Muscle of arm (tissue), 12 donors: Measurements from ENCODE around the gene RYR2. TPM values are rescaled to one million over a fixed set of nuclear protein-coding genes. Genes with fewer than 3 reads are reported as not detected.

Experiments
- DNase-seq: peaks from one replicate; pipeline ENCODE4 v3.0.0-alpha.2; 2013
- polyA plus RNA-seq, 12 donors: library from polyadenylated mRNA; unstranded; fragments of 120-200 nt; gene quantifications; one replicate each; pipeline ENCODE4 v1.2.1, GENCODE V29; 2013; ENCODE audit not compliant: insufficient read length in 12 of 12

RYR2 gene
- polyA plus RNA-seq, 12 donors, result 1.9 to 4.7 (median 3.5) TPM; not detected in 1

DNA sequence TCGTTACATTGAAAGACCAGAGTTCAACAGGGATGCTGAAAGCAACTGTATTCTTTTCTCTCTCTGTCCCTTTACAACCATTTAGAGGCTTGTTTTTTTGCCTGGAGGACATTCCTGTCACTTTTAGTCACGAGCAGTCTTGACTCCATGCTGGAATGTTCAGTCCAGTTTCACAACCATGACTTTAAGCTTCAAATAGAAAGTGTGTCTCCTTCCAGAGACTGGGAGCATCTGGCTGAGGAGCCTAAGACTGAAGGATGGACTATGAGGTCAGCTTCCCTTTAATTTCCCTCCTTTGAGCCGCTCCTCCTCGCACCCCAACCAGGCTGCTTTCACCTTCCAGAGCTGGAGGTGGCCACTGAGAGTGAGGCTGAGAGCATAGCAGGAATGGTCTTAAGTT, 10.5 kb upstream of the RYR2 start:
- no peak for DNase-seq

GRCh38 chr1:237032029-237032428, 10.0 kb upstream of the RYR2 start:
- DNase-seq, result no peak

DNA sequence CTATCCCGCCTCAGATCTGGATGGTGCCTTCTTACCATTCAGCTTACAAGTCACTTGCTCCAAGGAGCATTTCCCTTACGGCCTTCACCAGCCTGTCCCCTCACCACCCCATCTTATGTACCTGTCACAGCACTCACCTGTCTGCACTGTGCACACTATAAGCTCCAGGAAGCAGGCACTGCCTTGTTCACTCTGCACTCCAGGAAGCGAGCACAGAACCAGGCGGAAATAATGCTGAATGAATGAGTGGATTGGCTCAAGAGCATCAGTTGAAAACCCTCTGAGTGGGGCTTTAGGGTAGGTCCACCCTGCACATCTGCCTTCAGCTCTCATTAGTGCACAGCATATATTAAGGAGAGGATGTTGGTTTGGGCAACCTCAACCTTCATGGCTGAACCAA, 8.9 kb upstream of the RYR2 start:
- no peak for DNase-seq

GRCh38 chr1:237033804-237034203, 8.2 kb upstream of the RYR2 start:
- no peak for DNase-seq

DNA sequence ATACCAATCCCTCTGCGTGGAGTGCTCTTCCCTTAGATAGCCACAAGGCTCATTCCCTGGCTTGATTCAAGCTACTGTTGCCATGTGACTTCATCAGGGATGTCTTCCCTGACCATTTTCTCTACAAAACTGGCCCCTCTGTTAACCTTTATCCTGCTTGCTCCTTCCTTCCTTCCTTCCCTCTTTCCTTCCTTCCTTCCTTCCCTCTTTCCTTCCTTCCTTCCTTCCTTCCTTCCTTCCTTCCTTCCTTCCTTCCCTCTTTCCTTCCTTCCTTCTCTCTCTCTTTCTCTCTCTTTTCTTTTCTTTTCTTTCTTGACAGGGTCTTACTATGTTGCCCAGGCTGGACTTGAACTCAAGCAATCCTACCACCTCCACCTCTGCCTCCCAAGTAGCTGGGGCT, 6.2 kb upstream of the RYR2 start:
- DNase-seq, result no peak

DNA sequence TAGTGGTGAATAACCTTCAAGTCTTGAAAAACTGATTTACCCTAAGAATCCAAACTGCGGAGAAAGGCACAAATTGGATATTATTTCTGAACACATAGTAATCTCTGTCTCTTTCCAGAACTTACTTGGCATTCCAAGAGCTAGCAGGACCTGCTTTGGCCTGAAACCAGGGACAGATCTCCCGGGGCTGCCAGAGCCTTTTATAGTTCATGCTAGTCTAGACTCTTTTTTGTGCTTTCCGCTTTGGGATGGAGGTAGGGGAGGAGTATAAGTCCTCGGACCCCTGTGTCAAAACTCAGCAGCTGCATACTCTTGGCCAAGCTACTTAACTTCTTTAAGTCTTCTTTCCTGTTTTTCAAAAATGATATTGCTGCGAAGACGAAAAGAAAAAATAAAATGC, 3.8 kb upstream of the RYR2 start:
- DNase-seq, result no peak

- DNase-seq, result no peak
Observed at GRCh38 chr1:237040823-237041222, 1.2 kb upstream of the RYR2 start.

- DNase-seq, result no peak
Observed at GRCh38 chr1:237041461-237041794, 556 bp upstream of the RYR2 start.

DNA sequence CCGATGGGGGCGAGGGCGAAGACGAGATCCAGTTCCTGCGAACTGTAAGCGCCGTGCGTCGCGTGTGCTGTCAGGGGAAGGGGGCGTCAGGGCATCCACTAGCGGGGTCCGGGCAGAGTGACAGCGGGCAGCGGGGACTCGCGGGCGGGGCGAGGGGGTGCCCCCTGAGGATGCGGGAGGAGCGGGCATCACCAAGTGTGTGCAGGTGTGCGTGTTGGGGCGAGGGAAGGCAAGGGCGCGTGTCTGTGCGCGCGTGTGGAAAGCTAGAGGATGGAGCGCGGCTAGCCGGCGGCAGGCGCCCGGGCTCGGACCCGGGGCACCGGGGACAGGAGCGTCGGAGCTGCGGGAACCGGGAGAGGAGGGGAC, 525 bp downstream of the RYR2 start:
- no peak for DNase-seq

- DNase-seq, result peak; percentile 11
Observed at GRCh38 chr1:237042892-237043576, 1.1 kb downstream of the RYR2 start.

- no peak for DNase-seq
Observed at GRCh38 chr1:237043846-237044636, 2.1 kb downstream of the RYR2 start.

DNA sequence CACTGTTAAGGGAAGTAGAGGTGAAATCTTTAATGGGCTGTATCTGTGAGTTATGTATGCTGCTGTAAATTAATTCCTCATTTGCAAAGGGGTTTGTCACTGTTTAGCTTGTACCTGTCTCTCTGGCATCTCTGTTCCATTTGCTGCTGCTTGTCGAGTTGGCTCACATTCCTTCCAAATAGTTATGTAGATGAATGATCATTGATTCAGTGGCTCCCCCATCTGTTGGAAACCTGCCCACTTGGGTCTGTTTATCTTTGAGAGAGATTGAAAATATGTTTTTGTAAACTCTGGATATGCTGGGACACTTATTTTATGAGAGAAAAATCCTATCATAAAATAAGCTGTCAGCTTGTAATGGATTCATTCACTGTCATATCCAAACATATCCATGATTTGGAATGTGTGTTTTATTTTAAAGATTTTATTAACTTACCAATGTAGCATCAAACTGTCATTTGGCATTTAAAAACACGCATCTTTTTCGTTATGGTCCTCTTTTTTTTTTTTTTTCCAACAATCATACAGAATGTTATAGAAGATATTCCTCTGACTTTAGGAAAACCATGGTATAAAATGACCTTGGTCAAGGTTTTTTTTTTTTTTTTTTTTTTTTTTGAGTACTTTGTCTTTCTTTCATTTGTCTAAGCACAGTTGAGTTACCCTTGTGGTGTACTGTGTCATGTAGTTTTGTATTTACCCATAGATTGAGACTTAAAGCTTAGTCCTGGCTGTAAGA, 3.5 kb downstream of the RYR2 start:
- DNase-seq, result no peak

DNA sequence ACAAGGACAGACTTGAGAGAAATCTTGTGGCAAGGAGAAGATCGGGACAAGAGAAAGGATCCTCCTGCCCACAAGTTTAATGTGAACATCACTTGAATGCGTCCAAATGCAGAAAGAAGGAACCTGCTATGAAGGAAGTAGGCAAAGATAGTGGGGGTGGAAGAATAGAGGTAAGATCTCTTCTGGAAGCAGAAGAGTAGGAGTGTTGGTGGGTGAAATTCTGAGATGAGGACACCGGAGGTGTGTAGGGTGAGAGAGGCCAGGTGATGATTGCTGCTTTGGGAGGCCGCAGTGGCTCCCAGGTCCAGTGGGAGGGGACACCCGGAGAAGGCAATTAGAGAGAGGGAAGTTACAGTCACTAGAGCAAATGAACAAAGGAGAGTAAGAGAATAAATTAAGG, 6.8 kb downstream of the RYR2 start:
- DNase-seq, result no peak

- DNase-seq, result no peak
Observed at GRCh38 chr1:237050185-237050584, 8.2 kb downstream of the RYR2 start.

GRCh38 chr1:237050915-237051314, 8.9 kb downstream of the RYR2 start:
- no peak for DNase-seq

DNA sequence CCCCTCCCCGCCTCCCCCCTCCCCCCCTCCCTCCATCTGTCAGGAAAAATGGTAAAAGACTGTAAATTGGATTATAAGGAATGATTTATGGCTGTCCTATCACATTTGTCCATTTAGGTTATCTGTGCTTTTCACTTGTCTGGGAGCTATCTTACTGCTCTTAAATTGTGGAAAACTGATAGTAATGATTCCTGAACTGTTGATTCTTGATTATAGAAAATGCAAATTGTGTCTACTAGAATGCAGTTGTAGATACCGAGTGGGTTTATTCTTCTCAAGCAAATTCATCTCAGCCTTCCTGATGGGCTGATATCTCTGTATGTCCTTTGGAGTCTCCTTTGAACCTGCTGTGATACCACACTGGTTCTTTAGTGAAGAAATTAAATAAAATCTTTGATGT, 12.3 kb downstream of the RYR2 start:
- DNase-seq, result no peak

DNA sequence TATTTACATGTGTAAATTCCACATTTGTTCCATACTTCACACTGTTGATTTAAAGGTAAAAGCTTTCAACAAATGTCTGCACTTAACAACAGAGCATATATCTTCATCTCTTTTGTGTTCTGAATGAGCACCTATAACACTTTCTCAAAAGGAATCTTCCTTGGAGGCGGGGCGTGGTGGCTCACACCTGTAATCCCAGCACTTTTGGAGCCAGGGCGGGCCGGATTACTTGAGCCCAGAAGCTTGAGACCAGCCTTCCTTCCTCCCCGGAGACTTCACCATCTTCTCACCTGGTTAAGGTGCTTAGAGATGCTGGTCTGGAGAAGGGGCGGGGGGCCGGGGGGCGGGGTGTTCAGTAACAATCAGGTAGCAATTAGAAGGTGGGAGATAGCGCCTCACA, 16.5 kb downstream of the RYR2 start:
- DNase-seq, result no peak

GRCh38 chr1:237059244-237059643, 17.3 kb downstream of the RYR2 start:
- DNase-seq, result no peak

- DNase-seq, result no peak
Observed at GRCh38 chr1:237062976-237063375, 21.0 kb downstream of the RYR2 start.

- DNase-seq, result no peak
Observed at GRCh38 chr1:237065903-237066302, 23.9 kb downstream of the RYR2 start.

GRCh38 chr1:237070519-237070918, 28.5 kb downstream of the RYR2 start:
- no peak for DNase-seq

DNA sequence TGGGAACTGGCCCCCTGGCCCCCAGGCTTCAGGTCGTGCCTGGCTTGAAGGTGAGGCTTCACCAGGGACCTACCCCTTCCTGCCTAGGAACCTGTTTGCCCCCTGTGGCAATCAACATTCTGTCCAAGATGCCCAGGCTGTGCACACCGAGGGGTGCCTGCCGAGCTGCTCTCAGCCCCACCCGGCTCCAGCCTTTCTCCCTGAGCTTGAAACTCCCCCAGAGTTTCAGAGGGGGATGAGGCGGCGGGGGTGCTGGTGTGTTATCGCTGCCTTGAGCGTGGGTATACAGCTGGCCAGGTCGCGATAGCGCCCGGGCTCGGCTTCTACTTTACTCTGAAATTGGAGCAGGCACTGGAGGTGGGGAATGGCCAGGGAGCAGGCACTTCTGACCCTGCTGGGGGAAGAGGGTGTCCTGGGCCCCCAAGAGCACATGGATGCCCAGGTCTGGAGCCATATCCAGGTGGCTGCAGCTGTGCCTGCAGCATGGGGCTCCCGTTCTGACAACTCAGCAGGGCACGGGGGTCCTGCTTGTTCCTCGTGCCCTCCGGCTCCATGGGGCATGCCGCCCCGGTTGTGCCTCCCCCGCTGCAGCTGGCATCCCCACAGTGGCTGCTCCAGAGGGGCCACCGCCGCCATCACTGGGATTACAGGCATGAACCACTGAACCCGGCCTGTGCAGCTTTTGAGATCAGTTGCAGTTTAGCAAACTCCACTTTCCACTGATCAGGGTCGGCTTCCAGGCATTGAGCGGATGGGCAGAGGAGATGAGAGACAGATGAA, 29.8 kb downstream of the RYR2 start:
- no peak for DNase-seq
